ENCODE results near the gene PLEKHA1.

Gene PLEKHA1

DNA sequence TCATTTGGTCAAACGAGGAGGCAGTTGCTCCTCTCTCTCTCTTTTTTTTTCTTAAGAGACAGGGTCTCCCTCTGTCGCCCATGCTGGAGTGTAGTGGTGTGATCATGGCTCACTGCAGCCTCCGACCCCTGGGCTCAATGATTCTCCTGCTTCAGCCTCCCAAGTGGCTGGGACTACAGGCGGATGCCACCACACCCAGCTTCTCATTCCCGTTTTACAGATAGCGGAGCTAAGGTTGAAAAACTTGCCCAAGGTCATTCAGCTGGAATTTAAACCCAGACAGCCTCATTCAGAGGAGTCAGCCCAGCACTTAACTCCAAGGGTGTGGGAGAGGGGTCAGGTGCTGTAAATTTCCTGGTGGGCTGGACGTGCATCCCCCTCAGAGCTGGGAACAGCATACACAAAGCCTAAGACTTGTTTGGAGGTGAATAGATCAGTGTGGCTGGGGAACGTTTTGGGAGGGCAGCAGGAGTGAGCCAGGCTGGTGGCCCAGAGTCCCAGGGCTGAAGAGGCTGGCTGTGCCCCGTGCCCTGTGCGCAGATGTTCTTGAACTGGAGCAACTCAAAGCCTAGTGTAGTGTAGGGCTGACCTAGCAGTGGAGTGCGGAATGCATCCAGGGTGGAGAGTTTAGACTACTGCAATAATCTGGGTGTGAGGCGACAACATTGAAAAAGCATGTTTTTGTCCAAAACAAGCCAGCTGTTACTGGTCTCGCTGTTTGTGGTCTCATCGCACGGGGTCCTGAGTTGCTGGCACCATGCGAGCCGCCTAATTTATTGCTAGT, 89.2 kb downstream of the PLEKHA1 start:
- DNase-seq: no peak

DNA sequence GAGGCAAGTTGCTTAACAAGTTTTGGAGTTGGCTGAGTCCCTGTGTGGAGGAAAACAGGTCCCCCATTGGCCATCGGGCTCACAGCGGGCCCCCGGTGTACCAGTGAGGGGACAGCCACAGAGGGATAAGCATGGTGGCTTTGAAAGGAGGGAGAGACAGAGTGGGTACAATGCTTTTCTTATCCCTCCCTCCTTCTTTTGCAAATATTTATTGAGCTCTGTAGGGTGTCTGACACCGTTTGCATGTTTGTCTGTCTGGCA, 89.7 kb downstream of the PLEKHA1 start:
- DNase-seq: no peak

DNA sequence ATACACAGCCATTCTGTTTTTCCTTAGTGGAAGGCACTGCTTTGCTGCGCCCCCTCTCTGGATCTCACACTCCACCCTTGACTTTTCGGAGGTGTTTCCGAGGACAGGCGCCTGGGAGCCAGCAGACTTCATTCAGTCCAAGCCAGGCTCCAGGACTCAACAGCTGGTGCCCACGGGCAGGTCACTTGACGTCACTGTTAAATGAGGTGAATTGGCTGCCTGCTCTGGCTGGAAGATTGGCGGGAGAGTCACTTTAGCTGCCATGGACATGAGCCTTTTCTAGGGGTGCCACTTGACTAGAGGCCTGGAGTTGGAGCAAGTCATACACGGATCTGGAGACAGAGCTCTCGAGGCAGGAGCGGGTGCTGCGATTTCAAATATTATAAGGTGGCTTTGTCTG, 90.1 kb downstream of the PLEKHA1 start:
- DNase-seq: no peak

DNA sequence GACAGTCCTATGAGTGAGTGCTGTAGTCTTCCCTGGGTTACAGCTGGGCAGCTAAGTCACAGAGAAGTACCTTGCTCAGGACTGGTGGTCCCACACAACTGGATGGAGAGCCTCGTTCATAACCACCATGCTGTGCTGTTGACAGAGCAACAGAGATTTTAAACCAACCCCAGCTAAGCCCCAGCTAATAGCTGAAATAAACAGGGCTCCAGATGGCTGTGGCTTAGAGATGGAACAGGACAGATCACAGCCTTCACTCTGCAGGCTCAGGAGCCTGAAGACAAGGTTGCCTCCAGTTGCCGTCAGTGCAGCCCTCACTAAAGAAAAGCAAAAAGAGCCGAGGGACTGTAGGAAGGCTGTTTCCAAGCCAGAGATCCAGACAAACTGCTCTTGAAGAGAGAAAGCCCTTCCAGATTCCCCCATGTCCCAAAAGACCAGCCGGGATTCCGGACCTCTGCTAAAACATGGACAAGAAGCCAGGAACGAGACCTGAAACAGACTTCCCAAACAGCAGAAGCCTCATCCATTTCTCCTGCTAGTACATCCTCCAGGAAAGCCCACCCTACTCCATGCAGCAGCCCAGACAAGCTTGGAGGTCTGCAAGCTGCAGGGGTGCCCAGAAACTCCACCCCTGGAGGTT, 91.0 kb downstream of the PLEKHA1 start:
- DNase-seq: no peak

DNA sequence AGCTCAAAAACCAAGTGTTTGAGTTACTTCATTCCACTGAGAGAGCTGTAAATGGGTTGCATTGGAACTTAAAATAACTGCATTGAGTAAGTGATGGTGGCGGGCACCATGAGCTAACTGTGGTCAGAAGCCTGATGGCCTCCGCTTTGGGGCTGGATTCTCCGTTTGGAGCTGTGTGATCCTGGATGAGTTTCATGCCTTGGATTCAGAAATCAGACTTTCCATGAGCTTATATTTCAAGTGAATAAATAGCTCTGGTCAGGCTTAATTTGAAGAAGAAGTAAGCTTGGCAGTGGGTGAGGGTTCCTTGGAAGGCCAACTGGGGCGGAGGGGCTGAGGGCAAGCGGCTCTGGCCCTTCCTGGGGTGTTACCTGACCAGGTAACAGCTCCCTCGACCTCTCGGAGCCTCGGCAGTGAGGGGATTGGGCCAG, 92.5 kb downstream of the PLEKHA1 start:
- DNase-seq: peak; percentile 69

DNA sequence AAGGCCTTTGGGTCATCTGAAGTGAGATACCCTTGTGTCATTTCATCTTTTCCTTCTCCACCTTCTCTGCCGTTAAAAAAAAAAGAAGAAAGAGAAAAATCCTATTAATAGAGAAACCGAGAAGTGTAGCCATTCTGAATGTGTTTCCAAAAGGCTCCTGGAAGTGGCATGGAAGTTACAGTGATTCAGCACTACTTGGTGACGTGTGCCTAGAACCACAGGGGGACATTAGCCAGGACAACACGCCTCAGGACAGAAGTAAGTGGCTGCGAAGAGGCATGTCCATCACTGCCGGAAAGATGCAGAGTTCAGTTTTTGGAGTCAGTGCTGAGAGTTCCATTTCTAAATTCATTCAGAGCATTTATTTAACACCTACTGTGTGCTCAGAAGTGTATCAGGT, 93.2 kb downstream of the PLEKHA1 start:
- DNase-seq: peak; percentile 52

DNA sequence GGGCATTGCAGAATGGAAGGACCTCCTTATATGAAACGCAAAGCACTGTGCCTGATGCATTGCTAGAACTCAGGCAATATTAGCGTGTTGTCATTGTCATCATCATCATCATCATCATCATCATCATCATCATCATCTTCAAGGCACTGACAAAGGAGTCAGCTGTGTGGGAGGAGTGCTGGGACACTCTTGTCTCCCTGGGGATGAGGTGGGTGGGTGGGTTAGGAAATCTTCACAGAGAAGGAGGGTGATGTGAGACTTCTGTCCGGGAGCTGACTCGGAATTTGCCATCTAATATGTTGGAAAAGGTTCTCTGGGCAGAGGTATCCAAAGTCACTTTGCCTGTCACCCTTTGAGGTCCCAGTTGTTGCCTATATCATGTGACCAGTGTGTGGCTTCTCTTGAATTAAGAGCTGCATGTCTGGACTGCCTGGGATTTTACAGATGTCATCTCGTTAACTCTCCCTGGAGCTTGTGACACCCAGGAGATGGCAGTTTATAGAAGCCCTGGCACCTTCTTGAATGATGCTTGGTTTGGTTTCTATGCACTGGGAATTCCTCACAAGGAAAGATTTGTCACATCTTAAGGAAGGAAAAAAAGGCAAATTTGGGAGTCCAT, 93.9 kb downstream of the PLEKHA1 start:
- DNase-seq: peak; percentile 54

DNA sequence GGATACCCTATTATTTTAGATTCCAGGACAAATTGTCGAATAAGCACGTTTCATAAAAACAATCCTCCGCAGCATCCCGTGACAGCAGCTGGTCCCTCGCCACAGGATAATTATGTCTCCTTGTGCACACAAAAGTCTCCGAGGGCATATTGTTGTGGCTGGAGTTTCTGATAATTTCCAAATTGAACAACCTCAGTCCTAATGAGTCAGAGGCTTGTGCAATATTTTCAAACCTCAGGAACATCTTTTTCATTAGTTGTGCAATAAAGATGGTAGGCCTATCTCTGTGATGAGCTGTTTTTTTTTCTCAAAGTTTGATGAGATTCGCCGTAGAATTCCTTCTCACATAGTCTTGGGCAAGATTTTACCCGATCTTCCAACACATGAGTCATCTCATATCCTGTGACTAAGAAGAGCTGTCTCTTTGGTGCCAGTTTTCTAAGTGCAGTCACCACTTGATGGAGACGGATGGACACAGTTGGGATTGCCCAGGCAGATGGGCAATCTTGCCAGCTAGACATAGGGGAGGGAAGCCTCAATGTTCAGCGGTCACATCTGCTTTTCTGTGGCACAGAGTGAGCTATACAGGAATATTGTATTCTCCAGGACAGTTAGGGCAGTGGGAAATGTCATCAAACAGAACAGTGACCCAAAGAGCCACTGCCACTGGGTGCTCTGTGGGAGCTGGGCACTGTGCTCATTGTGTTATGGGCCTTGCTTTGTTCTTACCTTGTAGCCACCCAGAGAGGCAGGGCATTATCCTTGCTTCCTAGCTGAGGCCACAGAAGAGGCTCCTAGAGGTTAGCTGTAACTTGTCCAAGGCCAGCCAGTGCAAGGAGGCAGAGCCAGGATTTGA, 94.6 kb downstream of the PLEKHA1 start:
- peak; percentile 96 for DNase-seq

DNA sequence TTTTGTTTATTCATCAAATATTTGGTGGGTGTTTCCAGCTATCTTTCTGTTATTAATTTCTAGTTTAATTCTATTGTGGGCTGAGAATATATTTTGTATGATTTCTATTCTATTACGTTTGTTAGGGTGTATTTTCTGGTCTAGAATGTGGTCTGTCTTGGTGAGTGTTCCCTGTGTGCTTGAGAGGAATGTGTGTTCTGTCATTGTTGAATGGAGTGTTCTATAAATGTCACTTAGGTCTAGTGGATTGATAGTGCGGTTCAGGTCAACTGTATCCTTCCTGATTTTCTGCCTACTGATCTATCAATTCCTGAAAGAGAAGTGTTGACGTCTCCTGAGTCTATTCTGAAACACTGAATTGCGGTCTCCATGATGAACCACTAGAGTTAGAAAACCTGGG, 95.3 kb downstream of the PLEKHA1 start:
- DNase-seq: no peak

DNA sequence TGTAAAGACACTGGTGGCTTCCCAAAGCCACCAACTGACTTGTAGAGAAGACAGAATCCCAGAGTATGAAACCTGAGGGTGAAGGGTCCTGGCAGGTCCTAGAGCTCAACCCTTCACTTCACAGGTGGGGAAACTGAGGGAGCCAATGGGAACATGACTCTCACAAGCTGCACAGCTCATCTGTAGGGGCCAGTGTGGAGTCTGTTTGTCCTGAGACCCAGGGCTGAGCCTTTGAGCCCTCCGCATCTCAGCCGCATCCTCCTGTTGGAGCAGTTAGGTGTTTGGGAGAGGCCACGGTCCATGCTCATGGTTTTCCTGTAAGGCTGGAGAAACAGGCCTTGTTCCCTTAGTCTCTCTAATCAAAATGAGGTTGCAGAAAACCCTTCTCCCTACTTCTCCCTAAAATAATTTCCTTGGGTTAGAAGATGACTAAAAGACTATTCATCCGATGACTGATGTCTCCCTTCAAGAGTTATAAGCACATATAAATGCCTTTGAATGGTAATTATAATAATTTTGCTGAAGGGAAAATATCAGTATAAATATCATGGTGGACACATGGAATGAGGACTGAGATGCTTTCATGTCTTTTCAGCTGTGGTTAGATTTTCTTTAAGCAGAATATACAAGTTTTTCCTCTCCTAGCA, 97.1 kb downstream of the PLEKHA1 start:
- DNase-seq: no peak

DNA sequence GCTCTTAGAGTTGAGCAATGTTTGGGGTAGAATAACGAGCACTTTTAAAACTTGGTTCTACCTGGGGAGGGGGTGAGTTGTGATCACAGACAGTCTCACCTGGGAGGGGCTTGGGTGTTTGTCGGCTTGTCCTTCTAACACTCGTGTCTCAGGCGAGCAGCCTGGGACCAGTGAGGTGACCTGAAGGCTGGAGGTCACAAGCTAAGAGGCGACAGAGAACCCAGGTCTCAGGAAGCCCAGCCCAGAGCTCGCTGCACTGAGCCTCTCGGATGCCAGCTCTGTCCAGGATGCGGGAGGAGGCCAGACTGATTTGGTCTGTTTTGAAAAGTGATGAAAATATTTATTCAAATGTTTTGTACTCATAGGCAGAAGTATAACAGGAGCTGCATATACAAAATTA, 98.6 kb downstream of the PLEKHA1 start:
- no peak for DNase-seq

DNA sequence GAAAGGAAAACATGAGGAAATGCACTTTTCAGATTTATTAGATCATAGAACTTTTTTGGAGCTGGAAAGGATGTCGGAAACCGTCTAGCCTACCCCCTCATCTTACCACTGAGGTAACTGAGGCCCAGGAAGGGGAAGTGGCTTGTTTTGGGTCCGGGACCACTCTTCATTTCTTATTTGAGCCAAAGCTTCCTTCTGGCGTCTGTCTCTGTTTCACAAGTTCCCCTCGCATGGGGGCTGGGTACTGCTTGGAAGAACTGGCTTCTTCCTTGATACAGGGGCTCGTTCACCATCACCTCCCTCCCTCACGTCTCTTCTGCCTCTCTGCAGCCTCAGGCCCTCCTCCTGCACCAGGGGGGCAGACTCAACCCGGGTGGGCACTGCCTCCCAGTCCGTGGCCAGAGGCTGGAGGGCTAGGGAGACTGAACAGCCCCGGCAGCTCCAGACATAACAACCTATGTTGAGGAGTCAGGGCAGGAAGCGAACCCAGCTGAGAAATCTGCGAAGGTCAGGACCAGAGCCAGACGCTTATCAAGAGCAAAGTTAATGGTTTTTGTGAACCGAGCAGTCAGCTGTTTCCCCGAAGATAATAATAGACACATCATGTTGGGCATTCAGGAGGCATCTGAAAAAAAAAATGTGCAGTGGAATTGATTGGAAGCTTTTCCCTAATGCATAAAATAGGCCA, 99.8 kb downstream of the PLEKHA1 start:
- DNase-seq: no peak

DNA sequence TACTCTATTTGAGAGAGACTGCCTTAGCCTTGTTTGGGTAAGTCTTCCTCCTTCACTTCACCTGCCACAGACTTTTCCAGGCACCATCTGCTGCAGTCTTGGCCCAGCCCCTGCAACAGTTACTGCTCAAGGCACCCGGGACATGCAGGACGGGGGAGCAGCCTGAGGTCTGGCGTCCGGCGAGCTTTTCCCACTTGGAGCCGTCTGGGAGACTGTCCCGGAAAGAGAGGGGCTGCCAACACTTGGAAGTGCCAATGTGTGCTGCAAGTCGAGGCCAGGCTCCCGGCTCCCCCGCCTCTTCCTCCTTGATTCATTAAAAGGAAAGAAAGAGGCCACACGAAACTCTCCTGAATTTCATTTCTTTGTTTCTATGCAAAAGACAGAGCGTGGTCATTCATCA, 100.6 kb downstream of the PLEKHA1 start:
- no peak for DNase-seq

DNA sequence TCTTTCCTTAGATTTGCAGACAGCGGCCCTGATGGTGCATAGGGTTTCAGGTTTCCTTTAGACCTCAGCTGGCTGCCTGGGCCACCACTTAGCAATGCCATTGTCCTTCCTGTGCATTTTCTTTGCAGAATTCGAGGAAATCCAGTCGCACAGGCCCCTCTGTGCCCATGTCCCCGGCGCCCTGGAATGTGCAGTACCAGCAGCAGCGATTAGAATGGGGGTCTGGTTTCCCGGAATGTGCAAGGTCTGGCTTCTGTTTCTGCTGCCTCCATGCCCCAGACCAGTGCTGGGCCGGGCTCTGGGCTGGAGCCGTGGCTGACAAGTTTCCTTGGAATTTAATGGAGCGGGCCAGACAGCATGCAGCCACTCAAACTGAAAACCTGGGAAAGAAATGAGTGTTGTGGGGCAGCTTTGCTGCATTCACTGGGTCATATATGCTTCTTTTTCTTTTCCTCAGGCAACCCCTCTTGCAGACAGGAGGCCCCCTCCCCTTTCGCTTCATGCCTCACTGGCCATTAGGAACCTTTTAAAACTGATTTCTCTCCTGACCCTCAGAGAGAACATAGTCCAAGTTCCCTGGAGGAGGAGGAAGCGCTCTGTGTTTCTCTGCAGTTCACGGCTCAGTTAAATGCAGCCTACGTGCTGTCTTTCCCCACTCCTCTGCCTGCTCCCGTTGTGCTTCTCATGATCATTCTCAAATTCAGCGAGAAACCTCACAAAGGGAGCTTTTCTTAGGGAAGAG, 101.3 kb downstream of the PLEKHA1 start:
- DNase-seq: no peak

DNA sequence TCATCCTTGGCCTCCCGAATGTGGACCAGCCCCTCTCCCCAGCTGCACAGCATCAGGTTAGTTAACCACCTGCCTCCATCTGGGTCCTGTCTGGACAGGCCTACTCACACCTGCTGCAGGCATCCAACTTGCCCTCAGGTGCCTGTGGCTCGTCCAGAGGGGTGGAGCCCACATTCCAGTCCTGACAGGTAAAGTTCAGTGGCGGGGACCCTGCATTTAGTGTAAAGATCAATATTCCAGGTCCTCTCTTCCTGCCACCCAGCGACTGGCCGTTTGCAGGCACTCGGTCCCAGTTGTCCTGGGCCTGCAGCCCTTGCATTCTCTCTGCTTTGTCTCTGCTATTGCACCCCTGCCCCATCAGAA, 101.8 kb downstream of the PLEKHA1 start:
- DNase-seq: no peak

DNA sequence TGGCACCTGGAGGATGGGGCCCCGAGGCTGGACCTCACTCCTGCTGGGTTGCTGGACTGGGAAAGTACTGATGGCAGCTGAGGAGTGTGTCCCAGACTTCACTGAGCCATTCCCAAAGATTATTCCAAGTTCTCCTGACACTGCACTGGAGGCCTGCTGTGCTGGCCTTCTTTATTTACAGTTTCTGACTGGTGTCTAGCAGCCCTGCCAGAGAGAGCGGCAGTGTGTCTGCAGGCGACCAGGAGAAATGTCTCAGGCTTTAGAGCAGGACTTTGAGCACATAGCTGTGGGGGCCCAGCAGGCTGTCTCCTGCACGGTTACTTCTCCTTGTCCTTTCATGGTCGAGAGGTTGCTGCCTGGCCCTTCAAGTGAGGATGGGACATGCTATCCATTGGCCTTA, 102.9 kb downstream of the PLEKHA1 start:
- DNase-seq: no peak

DNA sequence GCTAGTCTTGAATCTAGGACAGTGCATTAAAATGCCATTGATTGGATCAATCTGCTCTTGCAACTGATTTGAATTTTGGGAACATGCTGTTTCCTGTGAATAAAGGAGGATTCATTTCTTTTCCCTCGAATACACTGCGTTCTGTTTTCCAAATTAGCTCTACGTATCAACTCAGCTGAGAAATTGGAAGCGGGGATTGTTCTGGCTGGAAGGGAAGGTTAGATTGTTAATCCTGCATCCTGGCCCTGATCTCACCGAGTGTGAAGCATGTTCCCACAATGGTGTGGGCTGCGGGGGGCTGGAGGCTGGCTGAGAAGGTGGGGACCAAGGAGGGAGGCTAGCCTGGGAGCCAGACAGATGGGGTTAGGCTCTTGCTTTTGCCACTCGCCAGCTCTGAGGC, 104.5 kb downstream of the PLEKHA1 start:
- DNase-seq: no peak

DNA sequence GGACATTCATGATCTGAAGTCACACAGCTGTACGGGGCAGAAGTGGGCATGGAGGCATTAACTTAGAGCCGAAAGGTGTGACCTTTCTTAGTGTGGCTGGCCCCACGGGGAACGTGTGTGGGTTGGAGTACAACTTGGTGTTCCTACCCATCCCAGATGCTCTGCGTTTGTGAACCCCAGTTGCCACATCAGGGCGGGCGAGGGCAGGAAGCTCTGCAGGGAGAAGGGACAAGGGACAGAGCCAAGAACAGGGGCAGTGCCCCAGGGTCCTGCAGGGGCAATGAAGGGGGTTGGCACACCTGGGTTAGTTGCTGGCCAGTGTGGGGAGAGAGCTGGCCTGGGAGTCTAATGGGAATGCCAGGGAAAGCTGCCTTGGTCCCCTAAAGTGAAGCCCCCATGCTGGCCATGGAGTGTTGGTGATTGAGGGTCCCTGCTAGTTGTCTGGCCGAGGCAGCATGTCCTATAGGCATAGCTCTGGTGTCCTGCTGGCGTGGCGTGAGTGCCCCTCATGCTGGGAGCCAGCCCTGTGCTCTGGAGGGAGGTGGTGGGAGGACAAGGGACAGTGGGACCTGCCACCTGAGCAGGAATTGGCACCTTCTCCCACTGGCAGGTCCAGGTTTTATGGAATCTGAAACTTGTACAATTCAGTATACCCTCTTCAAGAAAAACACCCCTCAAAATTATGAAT, 105.8 kb downstream of the PLEKHA1 start:
- DNase-seq: no peak

DNA sequence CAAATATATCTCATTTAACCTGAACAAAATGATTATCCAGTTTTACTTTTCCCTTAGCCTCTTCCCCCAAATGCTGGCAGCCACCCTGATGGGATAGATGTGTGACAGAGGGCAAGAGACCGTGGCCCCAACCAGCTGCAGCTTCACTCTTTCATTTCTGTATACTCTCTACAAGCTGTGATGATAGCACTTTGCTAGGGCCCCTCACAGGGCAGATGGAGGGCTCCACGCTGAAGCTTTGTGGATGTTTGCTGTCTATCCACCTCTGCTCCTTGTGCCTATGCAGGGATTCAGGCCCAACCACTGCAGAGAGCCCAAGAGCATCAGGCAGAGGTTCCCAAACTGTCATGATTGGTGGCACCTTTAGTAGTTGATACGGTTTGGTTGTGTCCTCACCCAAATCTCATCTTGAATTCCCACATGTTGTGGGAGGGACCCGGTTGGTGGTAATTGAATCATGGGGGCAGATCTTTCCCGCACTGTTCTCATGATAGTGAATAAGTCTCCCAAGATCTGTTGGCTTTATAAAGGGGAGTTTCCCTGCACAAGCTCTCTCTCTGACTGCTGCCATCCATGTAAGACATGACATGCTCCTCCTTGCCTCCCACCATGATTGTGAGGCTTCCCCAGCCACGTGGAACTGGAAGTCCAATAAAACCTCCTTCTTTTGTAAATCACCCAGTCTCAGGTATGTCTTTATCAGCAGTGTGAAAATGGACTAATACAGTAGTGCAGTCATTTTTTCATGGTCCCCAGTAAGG, 107.0 kb downstream of the PLEKHA1 start:
- no peak for DNase-seq

Data from suppressor macrophage treated with lipopolysaccharide for 4 hours (primary cell).